NCI-H748 (cell line): ENCODE data around the gene BEX3.
"Not testable (repeated sequence)": the region's sequence is repeated elsewhere in the genome, so short reads cannot be mapped to it uniquely, and the experiment has no call there.

Experiments
- DNase-seq: peaks from one replicate; lab custom pipeline; 2025; ENCODE audit not compliant: unreplicated experiment; lab: John Stamatoyannopoulos, UW

Gene BEX3

GRCh38 chrX:103376118-103376978, at the start of gene BEX3:
BEX3 (plus strand) TSS chrX:103376538; CDS start chrX:103377522, 984 bp downstream.
- peak; percentile 79 for DNase-seq

GRCh38 chrX:103329991-103330390, 46.3 kb upstream of the BEX3 start, which contains the start of gene TCEAL7:
TCEAL7 (plus strand) TSS chrX:103330239; CDS start chrX:103331404, 1,165 bp downstream.
- no peak for DNase-seq

DNA sequence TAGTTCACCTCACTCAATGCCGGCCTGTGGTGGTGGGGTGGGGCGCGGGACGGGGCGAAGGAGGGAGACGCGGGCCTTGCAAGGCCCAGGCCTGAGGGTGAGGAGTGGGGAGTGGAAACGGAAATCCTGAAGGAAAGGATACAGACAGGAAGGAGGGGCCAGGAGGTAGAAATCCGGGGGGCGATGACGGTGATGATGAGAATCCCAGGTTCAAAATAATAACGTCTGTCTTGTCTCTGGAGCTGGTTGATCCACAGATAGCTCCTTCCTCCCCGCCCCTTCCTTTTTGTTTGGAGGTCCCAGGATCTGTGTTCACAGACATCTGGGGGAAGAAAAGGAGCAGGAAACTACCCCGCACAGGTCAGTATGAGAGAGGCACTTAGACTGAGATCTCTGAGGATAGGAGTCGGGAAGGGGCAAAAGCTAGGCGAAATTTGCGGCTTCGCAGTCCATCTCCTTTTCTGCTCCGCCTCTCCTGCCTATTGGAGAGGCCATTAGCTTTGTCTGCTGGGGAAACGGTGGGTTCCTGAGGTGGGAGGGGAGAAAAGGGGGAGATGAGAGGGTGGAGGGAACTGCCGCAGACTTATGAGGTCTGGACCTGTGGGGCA, 45.6 kb upstream of the BEX3 start:
- no peak for DNase-seq

DNA sequence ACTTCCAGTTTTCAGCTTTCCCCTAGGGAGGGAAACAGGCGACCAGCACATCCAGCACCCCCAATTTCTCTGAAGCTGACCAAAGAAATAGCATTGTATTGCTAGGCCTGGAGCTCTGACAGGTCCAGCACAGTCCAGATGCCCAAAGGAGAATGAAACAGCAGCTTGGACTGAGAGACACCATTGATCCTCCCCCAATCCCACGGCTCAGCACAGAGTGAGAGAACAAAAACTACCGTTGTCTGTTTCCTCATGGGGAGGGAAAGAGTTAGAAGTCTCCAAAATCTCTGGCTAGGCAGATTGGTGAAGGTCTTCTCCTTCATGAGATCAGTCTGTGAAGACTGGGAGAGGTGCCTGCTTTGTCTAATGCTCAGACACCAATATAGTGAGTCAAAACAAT, 37.7 kb upstream of the BEX3 start:
- no peak for DNase-seq

DNA sequence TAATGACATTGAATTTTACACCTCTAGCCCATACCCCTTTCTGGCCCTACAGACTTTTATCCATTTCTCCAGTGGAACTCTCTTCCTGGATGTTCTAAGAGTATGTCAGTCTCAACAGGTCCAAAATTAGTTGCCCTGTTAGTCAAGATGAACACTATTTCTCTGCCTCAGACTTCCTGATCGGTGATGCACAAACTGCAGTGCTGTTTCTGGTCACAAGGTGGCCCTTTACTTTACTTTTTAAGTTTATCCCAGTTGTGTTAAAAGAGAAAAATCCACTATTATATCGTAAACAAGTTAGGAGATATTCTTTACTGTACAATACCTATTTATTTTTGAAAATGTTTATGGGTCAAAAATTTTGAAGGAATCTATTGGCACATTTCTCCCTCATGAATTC, 33.2 kb upstream of the BEX3 start:
- peak; percentile 33 for DNase-seq

DNA sequence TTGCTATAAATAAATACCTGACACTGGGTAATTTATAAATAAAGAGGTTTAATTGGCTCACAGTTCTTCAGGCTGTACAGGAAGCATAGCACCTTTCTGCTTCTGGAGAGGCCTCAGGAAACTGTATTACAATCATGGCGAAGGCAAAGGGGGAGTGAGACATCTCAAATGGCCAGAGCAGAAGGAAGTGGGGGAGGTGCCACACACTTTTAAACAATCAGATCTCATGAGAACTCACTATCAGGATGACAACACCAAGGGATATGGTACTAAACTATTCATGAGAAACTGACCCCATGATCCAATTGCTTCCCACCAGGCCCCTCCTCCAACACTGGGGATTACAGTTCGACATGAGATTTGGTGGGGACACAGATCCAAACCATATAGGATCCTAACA, 31.7 kb upstream of the BEX3 start:
- no peak for DNase-seq

GRCh38 chrX:103347682-103348397, 28.5 kb upstream of the BEX3 start:
- DNase-seq: no peak

GRCh38 chrX:103356130-103356798, 20.1 kb upstream of the BEX3 start, which contains the start of gene TCEAL9:
TCEAL9 (plus strand) TSS chrX:103356506; CDS start chrX:103357685, 1,179 bp downstream.
- peak; percentile 83 for DNase-seq

GRCh38 chrX:103356858-103357257, 19.5 kb upstream of the BEX3 start:
- peak; percentile 10 for DNase-seq

GRCh38 chrX:103357871-103358270, 18.5 kb upstream of the BEX3 start:
- DNase-seq: no peak

DNA sequence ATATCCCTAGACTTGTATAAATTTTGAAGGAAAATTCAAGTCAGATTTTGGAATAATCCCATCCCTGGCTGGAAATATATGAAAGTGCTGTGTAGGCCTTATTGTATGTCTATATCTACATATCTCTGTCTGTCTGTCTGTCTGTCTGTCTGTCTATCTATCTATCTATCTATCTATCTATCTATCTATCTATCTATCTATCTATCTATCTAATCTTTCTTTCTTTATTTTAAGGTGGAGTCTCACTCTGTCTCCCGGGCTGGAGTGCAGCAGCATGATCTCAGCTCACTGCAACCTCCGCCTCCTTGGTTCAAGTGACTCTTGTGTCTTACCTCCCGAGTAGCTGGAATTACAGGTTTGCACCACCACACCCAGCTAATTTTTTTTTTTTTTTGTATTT, 16.7 kb upstream of the BEX3 start:
- DNase-seq: not testable (repeated sequence)

DNA sequence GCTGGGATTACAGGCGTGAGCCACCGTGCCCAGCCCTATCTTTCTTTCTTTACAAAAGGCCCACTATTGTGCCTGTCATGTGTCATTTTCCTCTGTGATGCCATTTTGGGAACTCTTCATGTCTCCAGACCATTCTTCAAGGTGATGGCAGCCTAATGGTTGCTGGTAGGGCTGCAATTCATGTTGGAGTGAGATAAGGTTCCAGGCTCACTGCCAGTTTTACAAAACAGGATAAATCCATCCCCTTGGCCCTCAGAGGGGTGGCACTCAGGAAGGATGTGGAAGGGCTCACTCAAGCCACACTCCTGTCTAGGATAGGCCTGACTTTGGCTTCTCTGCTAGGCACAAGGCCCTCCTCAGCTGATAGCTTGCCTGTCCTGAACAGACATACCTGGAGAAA, 16.2 kb upstream of the BEX3 start:
- DNase-seq: no peak

DNA sequence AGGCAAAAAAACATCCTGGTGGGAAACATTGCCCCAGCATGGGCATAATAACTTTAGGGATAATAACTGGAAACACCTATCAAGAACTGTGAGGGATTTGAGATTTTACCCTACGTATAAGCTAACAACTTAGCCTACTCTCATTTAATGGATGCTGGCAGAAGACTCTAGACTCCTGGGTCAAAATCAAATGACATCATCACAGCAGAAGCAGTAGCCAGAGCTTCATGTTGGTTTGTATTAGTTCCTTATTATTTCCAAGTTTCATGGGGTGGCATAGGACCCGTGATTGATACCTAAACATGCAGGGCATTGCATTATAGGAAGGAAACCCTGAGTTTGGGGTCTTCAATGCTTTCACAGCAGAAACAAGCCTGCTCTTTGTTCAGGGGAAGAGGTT, 15.4 kb upstream of the BEX3 start:
- DNase-seq: no peak

GRCh38 chrX:103361798-103362197, 14.5 kb upstream of the BEX3 start:
- no peak for DNase-seq

- no peak for DNase-seq
Measured at GRCh38 chrX:103362474-103362873, 13.9 kb upstream of the BEX3 start.

GRCh38 chrX:103363046-103363445, 13.3 kb upstream of the BEX3 start:
- no peak for DNase-seq

- DNase-seq: no peak
Measured at GRCh38 chrX:103367502-103367901, 8.8 kb upstream of the BEX3 start.

GRCh38 chrX:103369479-103369878, 6.9 kb upstream of the BEX3 start:
- no peak for DNase-seq

- DNase-seq: no peak
Measured at GRCh38 chrX:103372886-103373285, 3.5 kb upstream of the BEX3 start.

DNA sequence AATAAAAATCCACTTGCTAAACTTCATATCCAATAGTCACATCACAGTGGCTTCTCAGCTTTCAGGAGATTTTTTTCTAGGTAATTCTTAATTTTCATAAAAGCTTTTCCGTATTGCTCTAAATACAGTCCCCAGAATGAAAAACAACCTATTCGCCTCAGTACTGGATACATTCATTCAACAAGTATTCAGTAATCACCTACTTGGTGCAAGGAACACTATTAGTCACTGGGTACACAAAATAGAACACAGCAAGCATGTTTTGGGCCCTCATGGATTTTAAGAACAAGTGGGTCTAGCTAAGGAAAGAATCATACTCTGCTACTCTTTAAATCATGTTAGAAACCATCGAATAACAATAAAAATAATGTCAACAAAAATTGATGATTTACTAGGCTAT, 2.8 kb upstream of the BEX3 start:
- DNase-seq: no peak

GRCh38 chrX:103376979-103377324, 614 bp downstream of the BEX3 start:
- DNase-seq: peak; percentile 44
